Measurements from ENCODE around the gene EHD1.

GRCh38 chr11:64855596-64856304, 22.7 kb downstream of the EHD1 start:
- TF ChIP-seq CEBPB (IDR thresholded peaks at IDR 0.05; ENCODE audit: low read depth, low read length) (no peak), CHD1 (IDR thresholded peaks at IDR 0.05; ENCODE audit: low read depth, low read length) (no peak), POLR2A (IDR thresholded peaks at IDR 0.05; ENCODE audit: low read depth, low read length) (no peak), MXI1 (IDR thresholded peaks at IDR 0.05; ENCODE audit: borderline replicate concordance, low read depth, low read length) (no peak), RCOR1 (IDR thresholded peaks at IDR 0.05; ENCODE audit: insufficient replicate concordance, low read length) (no peak)
- TF ChIP-seq, protein P1, sequence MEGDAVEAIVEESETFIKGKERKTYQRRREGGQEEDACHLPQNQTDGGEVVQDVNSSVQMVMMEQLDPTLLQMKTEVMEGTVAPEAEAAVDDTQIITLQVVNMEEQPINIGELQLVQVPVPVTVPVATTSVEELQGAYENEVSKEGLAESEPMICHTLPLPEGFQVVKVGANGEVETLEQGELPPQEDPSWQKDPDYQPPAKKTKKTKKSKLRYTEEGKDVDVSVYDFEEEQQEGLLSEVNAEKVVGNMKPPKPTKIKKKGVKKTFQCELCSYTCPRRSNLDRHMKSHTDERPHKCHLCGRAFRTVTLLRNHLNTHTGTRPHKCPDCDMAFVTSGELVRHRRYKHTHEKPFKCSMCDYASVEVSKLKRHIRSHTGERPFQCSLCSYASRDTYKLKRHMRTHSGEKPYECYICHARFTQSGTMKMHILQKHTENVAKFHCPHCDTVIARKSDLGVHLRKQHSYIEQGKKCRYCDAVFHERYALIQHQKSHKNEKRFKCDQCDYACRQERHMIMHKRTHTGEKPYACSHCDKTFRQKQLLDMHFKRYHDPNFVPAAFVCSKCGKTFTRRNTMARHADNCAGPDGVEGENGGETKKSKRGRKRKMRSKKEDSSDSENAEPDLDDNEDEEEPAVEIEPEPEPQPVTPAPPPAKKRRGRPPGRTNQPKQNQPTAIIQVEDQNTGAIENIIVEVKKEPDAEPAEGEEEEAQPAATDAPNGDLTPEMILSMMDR (conservative IDR thresholded peaks at IDR 0.05; ENCODE audit: low read depth, low read length), result no peak

All from IMR-90 (cell line).